NCI-H2081 (cell line): ENCODE data around the gene FRMD4B.
A peak's percentile ranks its signal among the peaks of the same experiment; 100 is the strongest.

Source experiments
- DNase-seq, 2 experiments: peaks; one replicate each; lab custom pipeline; 2025; lab: John Stamatoyannopoulos, UW

The FRMD4B gene

DNA sequence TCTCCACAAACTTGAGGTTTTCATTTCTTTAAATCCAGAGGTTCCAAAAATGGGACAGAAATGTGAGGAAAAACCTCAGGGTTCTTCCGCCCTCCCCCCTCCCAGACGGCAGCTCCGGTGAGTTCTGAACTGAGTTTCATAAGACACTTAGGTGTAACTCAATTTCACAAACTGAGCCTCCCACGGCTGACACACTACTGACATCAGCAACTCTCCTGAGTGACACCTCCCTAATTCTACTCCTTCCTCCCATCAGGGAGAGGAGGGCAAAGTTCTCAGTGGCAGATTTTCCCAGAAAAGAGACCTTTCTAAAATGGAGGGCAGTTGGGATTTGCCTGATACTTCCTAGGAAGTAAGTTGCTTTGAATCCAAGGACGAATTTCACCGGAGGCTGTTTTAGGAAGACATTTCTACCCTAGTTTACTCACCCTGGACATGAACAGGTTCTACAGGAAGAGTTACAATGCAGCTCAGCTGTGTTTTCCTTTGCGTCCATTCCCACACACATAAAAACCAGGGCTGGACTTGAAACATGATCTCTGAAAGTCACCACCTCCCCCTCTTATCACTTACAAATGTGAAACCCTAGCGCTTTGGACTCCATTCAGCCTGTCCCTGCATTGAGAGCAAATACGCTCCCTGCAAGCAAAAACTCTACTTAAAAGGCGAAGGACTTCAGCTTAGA lies 185.4 kb downstream of the FRMD4B start:
- peak in 1 of 2 experiments; percentile 60 for DNase-seq

DNA sequence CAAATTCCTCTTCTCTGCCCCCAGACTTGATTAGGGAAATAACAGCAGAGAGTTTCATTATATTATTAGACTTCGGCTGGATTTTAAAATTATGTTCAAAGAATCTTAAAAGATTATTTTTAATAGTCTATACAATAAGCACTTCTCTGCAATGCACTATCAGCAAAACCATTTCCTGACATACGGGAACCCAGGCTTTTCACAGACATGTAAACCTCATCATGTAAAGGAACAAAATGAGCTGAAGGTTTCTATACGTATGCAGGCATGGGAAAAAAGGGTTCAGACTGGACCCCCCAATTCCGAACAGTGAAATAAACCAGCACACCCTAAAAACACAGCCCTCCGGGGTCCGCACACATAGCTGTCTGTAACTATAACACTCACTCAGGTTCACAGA lies 185.9 kb downstream of the FRMD4B start:
- no peak for DNase-seq

DNA sequence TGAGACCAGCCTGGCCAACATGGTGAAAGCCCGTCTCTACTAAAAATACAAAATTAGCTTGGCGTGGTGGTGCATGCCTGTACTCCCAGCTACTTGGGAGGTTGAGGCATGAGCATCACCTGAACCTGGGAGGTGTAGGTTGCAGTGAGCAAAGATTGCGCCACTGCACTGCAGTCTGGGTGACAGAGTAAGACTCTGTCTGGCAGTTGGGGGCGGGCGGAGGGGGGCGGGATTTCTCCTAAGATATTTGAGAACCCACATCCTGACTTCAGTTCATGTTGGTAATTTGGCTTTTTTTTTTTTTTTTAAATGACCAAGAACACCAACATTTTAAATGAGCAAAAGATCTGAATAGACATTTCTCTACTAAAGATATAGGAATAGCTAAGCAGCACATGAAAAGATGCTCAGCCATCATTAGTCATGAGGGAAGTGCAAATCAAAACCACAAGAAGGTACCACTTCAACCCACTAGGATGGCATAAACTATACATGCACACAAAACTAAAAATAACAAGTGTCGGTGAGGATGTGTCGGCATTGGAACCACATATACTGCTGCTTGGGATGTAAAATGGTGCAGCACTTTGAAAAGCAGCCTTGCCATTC lies 187.9 kb downstream of the FRMD4B start:
- no peak for DNase-seq

DNA sequence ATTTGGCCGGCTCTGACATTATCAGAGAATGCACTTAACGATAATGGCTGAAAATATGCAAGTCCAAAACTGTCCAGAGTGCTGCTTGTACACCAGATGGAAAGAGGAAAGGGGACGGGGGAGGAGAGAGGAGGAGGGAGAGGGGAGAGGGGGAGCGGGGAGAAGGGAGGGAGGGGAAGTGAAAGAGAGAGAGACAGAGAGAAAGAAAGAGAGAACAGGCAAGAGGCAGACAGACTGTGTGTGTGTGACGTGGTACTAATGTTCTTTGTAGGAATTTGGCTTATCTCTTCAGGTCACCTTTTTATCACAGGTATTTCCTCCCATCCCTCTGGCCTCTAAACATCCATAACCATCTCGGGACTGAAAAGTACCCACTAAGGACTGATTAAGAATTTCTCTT lies 188.4 kb downstream of the FRMD4B start:
- DNase-seq: no peak

DNA sequence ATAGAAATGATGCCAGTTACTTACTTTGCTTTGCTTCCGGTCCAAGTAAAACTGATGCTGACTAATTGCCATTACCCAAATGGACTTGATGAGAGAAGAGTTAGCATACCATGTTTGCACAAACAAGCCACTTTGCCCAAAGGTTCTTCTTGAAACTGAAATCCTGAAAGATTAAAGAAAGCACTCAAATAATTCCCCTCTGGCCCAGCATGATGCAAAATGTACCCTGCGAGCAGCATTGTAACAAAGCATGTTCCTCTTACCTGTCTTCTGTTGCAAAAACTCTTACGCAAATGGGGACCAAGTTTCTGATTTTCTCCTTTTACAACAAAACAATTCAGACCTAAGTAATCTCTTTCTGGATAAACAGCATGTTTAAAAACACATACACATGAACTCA lies 189.0 kb downstream of the FRMD4B start:
- DNase-seq: no peak

DNA sequence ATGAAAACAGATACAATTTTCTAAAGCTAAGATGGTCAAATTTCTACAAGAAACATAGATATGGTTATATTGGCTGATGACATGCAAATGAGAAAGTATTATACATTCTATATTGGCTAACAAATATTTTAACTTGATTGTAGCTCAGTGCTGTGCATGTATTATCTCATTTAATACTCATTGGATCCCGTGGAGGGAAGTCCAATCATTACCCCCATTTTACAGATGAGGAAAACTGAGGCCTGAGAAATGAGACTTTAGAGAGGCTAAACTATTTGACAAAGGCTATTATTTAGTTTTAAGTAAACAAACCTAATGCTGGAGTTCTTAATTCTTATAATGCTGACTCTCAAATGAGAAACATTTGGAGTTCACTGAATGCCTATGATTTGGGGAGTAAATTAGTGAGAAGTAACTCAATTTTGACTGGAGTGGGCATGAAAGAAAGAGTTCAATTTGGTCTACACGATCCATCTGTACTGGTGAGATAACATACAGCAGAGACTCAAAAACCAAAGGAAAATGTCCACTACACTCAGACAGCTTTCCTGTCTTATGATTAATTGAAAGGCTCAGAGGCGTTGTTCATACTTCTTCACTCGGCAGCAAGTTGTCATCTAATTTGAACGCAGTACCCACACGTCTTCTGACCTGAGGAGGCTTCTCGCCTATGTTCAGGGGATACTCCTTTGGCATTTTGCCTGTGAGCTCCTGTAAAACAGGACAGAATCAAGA lies 191.3 kb downstream of the FRMD4B start:
- DNase-seq: no peak

DNA sequence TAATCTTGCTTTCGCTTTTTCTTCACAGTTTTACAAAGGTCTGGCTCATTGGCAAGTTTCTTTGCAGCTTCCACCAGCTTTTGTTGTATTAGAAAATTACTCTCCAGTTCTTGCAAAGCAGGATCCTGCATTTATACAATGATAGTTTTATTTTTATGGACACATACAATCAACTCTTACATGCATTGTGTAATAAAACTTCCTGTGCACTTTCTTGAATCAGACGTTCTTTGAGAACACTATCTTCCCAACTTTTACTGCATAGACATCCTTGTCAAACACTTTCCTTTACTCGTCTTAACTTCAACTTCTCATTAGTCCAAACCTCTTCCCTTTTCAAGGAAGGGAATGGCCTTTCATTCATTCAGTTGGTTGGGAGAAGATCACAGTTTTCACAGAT lies 192.1 kb downstream of the FRMD4B start:
- DNase-seq: no peak

DNA sequence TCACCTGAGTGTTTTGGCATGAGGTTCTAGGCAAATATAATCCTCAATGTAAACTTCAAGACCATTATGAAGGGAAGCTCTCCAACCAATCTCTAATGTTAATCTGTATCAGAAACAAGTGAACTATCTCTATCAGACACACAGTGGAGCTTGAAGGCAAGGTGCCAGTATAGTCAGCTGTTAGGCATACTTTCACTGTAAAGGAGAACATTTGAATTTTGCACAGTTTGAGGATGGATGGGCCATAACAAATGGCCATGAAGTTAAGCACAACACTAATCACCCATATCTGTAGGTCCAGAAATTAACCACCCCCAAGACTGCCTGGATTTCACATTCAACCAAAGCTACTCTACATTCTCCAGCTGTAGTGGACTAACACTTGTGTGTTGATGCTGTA lies 194.4 kb downstream of the FRMD4B start:
- no peak for DNase-seq

DNA sequence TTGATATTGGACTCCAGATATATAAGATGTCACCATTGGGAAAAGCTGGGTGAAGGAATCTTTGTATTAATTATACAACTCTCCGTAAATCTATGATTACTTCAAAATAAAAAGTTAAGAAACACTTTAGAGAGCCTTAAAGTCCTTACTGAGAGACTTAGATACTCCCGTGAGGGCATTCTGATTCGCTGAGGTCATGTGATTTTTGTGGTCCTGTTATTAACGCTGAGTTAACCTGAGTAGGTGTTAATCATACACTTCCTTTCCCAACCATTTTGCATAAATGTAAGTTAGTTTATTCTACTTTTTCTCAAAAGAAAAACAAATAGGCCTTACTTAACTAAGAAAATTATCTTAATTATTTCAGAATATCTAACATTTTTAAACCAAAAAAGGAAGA lies 196.4 kb downstream of the FRMD4B start:
- no peak for DNase-seq

DNA sequence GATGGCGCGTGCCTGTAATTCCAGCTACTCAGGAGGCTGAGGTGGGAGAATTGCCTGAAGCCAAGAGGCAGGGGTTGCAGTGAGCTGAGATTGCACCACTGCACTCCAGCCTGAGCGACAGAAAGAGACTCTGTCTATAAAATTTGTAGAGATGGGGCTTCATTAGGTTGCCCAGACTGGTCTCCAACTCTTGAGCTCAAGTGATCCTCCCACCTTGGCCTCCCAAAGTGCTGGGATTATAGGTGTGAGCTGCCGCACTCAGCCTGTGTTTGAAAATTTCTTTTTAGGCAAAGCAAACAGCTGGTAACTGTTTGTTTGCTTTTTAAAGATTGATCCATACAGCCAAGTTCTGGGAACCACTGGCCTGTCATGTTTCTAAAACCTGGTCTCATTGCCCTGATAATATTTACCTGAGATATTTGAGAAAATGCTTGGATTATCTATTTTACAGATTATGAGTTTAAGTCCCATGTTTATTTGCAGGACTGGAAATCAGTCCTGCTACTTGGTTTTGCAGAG lies 199.3 kb downstream of the FRMD4B start:
- no peak for DNase-seq

DNA sequence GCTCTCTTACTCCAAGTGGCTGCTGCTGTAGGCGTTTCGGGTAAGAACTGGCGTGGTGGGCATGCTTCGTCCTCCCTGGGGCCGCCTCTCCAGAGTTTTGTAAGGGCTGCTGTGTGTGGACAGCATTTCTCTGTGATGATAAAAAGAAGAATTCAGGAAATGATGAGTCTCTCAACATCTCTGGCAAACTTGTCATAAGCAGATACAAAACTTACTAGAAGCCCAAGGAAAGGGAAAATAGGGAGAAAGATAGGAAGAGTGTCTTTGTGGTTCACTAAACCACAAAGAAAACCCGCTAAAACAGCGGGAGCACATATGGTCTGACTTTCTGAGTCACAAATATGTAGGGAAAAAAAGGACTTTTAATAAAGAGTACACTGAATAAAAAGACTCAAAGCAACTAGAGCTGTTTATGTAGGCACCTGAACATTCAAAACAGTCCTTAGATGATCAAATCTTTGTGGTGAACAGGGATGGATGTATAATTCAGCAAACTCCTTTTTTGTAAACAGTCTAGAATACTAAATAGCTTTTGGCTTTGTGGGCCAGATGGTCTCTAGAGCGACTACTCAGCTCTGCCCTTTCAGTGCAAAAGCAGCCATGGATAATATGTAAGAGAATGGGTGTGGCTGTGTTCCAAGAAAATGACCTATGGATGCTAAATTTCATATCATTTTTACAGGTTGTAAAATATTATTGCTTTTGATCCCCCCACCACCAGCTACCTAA lies 203.1 kb downstream of the FRMD4B start:
- no peak for DNase-seq

DNA sequence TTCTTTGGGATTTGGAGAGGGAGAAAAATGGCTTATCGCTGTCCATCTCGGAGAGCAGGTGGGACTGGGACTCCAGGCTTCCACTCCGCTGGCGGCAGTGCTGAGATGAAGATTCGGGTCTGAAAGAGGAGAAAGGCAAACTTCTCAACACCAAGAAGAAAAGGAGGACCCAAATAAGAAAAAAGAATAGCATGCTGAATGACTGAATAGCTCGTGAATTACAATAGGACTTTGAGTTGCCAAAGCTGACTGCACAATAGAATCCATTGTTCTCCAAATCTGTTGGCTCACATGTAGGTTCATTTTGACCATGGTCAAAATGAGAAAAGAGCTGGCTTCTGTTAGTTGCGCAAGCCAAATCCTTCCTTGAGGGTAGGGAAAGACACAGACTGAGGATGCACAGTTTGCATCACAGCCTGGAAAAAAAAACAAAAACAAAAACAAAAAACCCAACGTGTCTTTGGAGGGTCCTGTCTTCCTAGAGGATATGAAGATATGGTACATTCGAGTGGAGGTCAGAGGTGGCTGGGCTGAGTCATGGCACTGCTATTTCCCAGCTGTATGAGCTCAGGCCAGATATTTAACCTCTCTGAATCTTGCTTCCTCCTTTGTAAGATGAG lies 204.2 kb downstream of the FRMD4B start:
- DNase-seq: no peak

DNA sequence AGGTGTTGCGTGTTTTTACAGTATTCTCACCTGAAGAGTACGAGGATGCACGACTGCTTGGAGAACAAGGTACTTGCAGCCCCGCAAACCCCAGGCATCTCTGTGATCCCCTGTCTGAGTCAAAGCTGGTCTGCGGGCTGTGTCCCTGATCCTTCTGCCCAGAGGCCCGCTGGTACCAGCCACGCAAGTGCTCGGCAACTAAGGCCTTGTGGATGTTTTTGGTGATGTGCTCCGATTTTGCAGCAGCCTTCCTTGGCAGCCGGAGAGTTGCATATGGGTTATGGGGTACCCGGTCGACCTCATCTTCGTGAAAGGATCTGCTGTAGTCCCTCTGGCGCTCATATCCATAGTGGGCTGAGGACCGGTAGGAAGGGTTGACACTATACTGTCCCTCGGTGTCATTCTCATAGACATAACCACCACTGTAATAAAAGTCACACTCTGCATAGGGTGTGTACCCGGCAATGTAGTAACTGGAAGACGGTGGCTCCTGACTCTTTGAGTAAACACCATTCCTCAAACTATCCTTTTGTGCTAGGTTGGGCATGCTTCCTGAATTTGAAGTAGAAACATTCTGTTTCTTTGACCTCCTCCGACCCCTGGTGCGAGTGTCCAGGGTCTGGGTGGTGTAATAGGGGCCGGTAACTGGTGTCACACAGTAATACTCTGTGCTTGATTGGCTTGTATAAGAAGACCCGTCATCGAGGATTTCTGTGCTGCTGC lies 204.9 kb downstream of the FRMD4B start:
- DNase-seq: no peak

DNA sequence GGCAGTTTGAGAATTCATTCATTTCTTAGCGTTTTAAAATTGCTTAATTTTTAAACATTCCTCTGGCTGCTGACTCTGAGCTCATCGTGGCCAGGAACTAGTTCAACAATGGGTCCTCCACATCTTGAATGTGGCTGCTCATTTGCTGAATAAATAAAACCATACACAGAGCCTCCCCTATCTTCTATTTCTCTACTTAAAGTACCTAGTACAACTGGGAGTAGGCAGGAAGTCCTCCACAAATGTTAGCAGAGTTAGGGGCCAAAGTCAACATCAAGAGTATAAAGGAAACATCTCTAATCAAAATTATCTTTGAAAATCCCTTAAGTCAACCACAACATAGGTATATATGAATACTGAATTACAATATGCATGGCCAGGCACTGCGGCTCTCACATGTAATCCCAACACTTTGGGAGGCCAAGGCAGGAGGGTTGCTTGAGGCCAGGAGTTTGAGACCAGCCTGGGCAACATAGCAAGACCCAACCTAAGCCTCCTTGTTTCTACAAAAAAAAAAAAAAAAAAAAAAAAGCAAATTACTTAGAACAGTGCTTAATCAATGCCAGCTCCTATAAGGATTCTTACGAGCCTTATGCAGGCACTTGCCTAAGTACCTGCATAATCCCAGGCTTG lies 206.0 kb downstream of the FRMD4B start:
- DNase-seq: no peak

DNA sequence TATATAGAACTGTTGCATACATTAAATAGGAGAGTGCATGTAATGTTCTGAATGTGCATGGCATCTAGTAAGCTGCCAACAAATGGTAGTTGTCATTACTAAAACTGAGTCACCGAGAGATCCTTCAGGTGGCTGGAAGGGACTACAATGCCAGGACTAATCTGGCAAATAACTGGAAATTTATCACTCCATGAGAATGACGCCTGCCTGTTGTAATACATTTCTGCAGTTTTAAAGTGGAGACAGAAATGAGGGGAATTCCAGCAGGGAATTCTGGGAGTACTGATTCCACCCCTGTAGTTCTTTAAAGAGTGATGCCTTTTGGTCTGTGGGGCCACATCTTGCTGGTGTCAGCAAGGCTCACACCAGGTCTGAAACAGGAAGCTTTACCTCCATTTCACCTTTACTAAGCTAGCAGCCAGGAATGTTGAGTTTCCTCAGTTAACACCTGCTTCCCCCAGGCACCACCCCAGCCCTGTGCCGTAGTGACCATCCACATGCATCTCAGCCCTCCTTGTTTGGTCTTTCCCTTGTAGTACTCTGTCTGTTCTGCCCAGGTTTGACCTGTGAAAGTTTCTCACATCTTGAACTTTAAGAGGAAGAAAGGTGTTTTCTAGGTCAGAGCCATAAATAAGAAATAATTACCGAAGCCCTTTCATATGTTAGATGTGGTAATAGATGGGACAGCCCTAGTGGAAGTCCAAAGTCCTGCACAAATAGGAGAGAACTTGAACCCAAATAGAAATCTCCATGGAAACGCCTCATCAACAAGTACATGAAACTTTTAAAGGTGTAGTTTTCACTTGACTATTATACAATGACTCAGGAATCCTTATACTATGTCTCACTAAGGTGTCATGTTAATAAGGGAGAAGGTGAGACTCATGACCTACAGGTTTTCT lies 206.8 kb downstream of the FRMD4B start:
- no peak for DNase-seq

DNA sequence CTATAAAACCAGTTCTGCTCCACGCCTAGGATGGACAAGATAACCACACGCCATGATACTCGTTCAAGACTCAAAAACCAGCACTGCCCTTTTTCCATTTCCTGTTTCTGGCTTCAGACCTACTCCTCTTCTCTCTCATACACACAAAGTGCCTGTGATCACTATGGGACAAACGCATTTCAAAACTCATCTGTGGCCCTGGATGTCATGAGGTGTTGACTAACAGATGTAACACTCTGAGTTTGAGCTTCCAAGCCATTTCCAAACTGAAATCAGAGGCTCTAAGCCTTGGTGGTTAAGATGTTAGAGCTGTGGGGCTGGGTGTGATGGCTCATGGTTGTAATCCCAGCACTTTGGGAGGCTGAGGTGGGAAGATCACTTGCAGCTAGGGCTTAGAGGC lies 207.8 kb downstream of the FRMD4B start:
- DNase-seq: no peak

DNA sequence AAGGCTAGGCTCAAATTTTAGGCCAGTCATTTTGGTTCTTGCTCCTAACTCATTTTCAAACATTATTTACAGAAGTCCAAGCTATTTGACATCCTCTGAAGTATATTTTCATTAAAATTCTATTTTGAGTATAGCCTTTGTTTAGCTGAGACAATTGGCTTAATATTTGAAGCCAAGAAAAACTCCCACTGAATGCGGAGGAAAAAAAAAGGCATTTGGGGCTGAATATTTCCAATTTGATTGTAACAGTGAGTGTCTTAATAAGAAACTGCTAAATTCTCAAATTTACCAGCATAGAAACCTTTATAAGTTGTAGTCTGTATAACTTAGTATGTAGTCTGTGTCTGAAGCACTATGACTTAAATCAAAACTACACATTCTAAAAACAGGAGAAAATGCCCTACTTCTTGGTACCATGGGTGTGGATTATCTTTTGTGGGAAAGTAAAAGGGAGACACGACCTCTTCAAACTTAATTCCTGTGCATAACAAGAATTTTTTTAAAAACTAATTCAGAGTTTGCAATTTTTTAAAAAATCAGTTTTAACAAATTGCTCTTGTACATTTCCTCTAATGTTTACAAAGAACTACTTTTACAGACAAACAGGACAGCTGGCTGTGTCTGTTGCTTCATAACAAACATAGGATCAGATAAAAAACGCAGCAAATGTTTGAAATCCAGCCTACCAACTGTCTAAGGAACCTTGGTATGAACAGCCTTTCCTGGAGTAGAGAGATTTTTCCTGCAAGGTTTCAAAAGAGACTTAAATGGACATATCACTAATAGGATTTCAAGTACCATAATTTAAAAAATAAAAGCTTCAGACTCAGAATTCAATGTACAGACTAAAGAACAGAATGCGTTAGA lies 210.8 kb downstream of the FRMD4B start:
- no peak for DNase-seq

DNA sequence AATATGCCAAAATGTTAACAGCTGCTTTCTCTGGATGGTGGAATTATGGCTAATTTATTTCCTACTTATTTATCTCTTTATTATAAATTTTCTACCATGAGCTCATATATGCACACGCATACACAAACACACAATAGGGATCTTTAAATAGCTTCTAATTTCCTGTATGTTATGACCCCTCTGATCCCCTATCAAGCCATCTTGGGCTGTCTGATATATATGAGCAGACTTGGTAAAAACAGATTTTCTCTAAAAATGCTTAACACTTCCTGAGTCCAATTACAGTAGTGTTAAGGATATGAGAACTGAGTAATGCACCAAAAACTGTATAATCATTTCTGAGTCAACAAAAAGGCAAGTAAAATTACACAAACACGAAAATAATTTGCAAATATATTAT lies 211.4 kb downstream of the FRMD4B start:
- no peak for DNase-seq

DNA sequence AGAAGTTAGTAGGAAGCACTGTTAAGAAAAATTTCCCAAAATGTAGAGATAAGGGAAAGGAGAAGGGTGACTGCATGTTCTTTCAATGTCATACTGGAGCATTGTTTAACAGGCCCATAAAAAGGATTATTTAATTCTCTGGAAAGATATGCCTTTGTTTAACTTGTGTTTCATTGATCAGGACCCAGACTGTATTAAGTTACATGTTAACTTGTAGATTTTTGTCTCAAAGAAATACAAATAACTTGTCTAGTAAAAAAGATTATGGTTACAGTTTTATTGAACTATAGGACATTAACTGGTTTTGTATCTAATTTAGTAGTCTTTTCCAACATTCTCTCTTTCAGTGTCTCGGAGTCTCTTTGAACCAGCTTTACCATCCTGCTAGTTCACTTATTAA lies 213.8 kb downstream of the FRMD4B start:
- no peak for DNase-seq
